GM19239 (cell line): ENCODE results near the gene CGRRF1.

Experiments used
- DNase-seq: peaks from one replicate; pipeline ENCODE4 v3.0.0; 2011; ENCODE audit warnings: low spot score; ENCODE audit not compliant: insufficient read length
- FAIRE-seq: peaks from 2 replicates; lab custom pipeline; 2011; peaks lifted over from hg19 to GRCh38; lab: Jason Lieb, UNC

Gene CGRRF1

GRCh38 chr14:54509546-54510501 lies at the start of gene CGRRF1:
TSS of gene CGRRF1 (plus strand) at chr14:54509906. CDS start at chr14:54509960, 54 bp downstream.
- FAIRE-seq, result peak; percentile 96
- DNase-seq, result peak; percentile 94

GRCh38 chr14:54462048-54462447 lies 47.7 kb upstream of the CGRRF1 start:
- FAIRE-seq, result no peak

GRCh38 chr14:54465654-54466053 lies 44.1 kb upstream of the CGRRF1 start:
- DNase-seq, result no peak
- no peak for FAIRE-seq

More at GRCh38 chr14:54462048-54462447, 47.7 kb upstream of the CGRRF1 start:
- no peak for DNase-seq

- DNase-seq (no peak), FAIRE-seq (no peak)
These were observed 42.4 kb upstream of the CGRRF1 start for GRCh38 chr14:54467280-54467679.

GRCh38 chr14:54470701-54471100 lies 39.0 kb upstream of the CGRRF1 start:
- FAIRE-seq (no peak), DNase-seq (no peak)

GRCh38 chr14:54471641-54472040 lies 38.1 kb upstream of the CGRRF1 start:
- no peak for FAIRE-seq

GRCh38 chr14:54472315-54472714 lies 37.4 kb upstream of the CGRRF1 start:
- DNase-seq (no peak), FAIRE-seq (no peak)

More at GRCh38 chr14:54471641-54472040, 38.1 kb upstream of the CGRRF1 start:
- no peak for DNase-seq

GRCh38 chr14:54474232-54474793 lies 35.4 kb upstream of the CGRRF1 start:
- no peak for DNase-seq
- no peak for FAIRE-seq

- no peak for DNase-seq
- no peak for FAIRE-seq
These were observed 34.4 kb upstream of the CGRRF1 start for GRCh38 chr14:54475187-54475899.

GRCh38 chr14:54475911-54476310 lies 33.8 kb upstream of the CGRRF1 start:
- FAIRE-seq (peak; percentile 57), DNase-seq (no peak)

- DNase-seq (no peak), FAIRE-seq (no peak)
These were observed 31.0 kb upstream of the CGRRF1 start for GRCh38 chr14:54478636-54479215.

- DNase-seq, result no peak
- peak; percentile 48 for FAIRE-seq
These were observed 28.7 kb upstream of the CGRRF1 start for GRCh38 chr14:54480830-54481562.

GRCh38 chr14:54481695-54482094 lies 28.0 kb upstream of the CGRRF1 start:
- DNase-seq, result no peak
- FAIRE-seq, result peak; percentile 8

GRCh38 chr14:54483073-54483745 lies 26.5 kb upstream of the CGRRF1 start:
- FAIRE-seq (peak; percentile 79), DNase-seq (no peak)

- FAIRE-seq, result peak; percentile 58
These were observed 25.9 kb upstream of the CGRRF1 start for GRCh38 chr14:54483846-54484245.

GRCh38 chr14:54486685-54487084 lies 23.0 kb upstream of the CGRRF1 start:
- DNase-seq (no peak), FAIRE-seq (no peak)

More at GRCh38 chr14:54483846-54484245, 25.9 kb upstream of the CGRRF1 start:
- DNase-seq, result no peak

GRCh38 chr14:54487771-54488170 lies 21.9 kb upstream of the CGRRF1 start:
- FAIRE-seq, result no peak
- DNase-seq, result no peak

- DNase-seq, result no peak
- no peak for FAIRE-seq
These were observed 21.4 kb upstream of the CGRRF1 start for GRCh38 chr14:54488318-54488645.

GRCh38 chr14:54488646-54489317 lies 20.9 kb upstream of the CGRRF1 start, which contains the start of gene GMFB:
TSS of gene GMFB (minus strand) at chr14:54488980. CDS start at chr14:54488927, 53 bp downstream.
- DNase-seq, result peak; percentile 79
- FAIRE-seq, result peak; percentile 61
